22Rv1 (cell line): ENCODE data around the gene KRT33B.

Experiments used
- H3K27ac ChIP-seq: fragments of 450-650 bp; 2 replicates; pipeline ENCODE4 v1.5.1; 2017
- ZFX ChIP-seq: fragments of 450-650 bp; IDR thresholded peaks from 2 replicates; pipeline ENCODE4 v1.6.1; 2017; ENCODE audit warnings: antibody characterized with exemption, borderline replicate concordance
- TF ChIP-seq, protein P1 (sequence below): fragments of 450-650 bp; IDR thresholded peaks from 2 replicates; pipeline ENCODE4 v1.5.1; 2017; ENCODE audit warnings: mild to moderate bottlenecking

KRT33B gene

DNA sequence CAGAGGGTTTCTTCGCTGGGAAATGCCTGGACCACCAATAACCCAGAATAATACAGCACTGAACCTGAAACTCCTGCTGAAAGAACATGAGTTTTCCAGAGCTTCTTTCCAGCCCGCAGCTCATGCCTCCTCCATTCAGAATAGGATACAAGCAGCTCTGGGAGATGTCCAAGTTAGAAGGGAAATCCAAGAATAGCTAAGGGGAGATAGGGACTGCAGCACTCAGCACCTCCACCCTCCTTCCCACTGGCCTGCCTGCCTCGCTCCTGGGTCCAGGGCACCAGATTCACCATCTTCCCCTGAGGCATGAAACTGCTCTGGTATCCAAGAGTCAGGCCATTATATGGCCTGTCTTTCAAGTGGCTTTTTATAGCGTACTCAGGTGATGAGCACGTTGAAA lies 23.7 kb upstream of the KRT33B start:
- H3K27ac ChIP-seq = no peak overlapping the region
- no peak for TF ChIP-seq ZFX
- TF ChIP-seq, protein P1, sequence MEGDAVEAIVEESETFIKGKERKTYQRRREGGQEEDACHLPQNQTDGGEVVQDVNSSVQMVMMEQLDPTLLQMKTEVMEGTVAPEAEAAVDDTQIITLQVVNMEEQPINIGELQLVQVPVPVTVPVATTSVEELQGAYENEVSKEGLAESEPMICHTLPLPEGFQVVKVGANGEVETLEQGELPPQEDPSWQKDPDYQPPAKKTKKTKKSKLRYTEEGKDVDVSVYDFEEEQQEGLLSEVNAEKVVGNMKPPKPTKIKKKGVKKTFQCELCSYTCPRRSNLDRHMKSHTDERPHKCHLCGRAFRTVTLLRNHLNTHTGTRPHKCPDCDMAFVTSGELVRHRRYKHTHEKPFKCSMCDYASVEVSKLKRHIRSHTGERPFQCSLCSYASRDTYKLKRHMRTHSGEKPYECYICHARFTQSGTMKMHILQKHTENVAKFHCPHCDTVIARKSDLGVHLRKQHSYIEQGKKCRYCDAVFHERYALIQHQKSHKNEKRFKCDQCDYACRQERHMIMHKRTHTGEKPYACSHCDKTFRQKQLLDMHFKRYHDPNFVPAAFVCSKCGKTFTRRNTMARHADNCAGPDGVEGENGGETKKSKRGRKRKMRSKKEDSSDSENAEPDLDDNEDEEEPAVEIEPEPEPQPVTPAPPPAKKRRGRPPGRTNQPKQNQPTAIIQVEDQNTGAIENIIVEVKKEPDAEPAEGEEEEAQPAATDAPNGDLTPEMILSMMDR = no peak

DNA sequence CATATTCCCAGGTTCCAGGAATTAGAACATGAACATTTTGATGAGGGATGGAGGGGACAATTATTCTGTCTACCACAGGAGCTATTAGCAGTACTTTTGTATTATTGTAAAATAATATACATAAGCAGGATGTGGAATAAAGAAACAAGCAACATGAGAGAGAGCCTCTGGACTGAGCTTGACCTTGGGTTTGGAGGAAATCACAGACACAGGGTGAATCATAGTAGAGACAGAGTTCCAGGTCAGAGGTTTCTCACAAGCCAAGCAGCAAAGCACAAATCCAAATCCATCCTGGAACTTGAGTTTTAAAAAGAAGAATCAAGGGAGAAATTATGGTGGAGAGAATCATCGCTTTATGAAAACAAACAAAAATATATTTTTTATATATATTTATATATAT lies 22.7 kb upstream of the KRT33B start:
- TF ChIP-seq, protein P1 = no peak
- no peak for TF ChIP-seq ZFX
- H3K27ac ChIP-seq = no peak overlapping the region

DNA sequence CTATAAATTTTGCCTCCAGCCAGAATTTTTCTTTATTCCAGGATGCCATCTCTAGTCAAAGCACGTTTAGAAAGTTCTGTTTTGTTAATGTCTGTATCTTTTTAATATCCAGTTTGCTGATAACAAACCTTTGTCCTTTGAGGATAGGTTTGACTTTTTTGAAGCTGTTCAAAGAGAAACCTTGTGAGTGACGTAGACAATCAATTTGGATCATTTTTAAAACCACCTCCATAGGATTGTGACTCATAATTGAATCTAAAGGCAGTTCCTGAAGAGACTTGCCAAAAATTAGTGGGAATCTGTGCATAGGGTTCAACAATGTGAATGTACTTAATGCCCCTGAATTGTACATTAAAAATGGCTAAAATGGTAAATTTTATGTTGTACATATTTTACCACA lies 21.9 kb upstream of the KRT33B start:
- TF ChIP-seq ZFX = no peak
- TF ChIP-seq, protein P1 = no peak
- H3K27ac ChIP-seq = no peak overlapping the region

DNA sequence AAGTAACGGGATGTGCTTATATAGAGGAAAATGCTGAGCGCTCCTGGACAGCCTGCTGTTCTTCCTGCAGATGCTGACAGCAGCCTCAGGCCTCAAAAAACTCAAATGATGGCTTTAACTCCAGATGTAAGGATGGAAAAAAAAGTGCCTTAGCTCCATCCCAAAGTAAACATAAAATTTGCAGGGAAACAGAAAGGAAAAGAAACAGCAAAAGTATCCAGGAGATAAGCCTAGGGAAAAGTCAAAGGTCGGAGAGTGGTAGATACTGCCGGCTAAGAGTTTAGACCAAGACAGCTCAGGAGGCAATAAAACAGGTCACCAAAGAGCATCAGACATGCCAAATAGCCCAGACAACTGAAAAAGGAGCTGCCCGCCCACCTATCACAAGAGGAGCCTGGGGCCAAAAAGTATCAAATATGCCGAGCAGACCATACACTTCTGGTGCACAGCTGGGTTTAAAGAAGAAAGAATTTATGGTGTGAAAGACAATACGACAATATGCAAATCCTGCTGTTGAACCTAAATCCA lies 20.9 kb upstream of the KRT33B start:
- TF ChIP-seq ZFX = no peak
- TF ChIP-seq, protein P1 = no peak
- no peak overlapping the region for H3K27ac ChIP-seq

- TF ChIP-seq, protein P1 = no peak
- no peak for TF ChIP-seq ZFX
- no peak overlapping the region for H3K27ac ChIP-seq
Measured at GRCh38 chr17:41387670-41388069, 18.1 kb upstream of the KRT33B start.

- TF ChIP-seq, protein P1 = no peak
- no peak for TF ChIP-seq ZFX
Measured at GRCh38 chr17:41386227-41386626, 16.6 kb upstream of the KRT33B start.

DNA sequence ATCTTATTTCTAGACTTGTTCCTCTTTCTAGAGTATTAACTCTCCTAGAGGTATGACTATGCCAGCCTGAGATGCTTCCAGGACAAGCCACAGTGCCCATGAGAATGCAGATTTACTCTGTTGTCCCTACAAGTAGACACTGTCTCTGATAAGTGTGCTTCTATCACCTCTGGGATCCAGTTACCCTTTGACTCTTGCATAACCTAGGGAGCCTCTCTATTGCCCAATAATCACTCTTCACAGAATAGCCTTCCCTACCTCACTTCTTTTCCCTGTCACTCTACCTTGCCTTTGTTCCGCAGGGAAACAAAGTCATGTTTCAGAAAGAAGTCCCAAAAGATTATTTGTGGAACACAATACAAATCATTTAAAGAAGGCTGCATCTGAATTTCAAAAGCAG lies 14.1 kb upstream of the KRT33B start:
- TF ChIP-seq, protein P1 = no peak
- TF ChIP-seq ZFX = no peak
- no peak overlapping the region for H3K27ac ChIP-seq

More at GRCh38 chr17:41386227-41386626, 16.6 kb upstream of the KRT33B start:
- H3K27ac ChIP-seq = no peak overlapping the region
